ENCODE data around the gene ATRIP. TPM values are rescaled to one million over a fixed set of nuclear protein-coding genes. Genes with fewer than 3 reads are reported as not detected.

Gene ATRIP
- total and polyA plus RNA-seq, 2 donors from 2014 or later = 5.4 to 6.7 TPM

DNA sequence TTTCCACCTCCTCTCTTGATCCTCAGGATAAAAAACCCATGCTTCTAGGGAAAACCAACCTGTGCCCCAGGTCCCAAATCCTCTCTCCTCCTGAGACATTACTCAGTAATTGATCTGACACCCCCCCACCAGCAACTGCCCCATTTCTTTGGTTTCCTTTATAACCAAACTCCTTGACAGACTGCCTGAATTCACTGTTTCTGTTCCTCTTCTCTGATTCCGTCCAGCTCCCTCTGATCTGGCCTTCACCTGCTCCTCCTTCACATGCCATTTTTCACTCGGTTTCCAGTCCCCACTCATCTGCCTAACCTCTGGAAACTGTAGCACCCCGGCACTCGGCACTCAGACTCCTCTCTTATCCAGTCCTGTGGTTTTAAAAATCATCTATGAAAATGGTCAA, 8.7 kb upstream of the ATRIP start:
- no peaks in the 10 kb centered on the region for H3K27me3 ChIP-seq (ENCODE audit: control insufficient read depth, insufficient read depth, low read length)
- TF ChIP-seq, protein P1, sequence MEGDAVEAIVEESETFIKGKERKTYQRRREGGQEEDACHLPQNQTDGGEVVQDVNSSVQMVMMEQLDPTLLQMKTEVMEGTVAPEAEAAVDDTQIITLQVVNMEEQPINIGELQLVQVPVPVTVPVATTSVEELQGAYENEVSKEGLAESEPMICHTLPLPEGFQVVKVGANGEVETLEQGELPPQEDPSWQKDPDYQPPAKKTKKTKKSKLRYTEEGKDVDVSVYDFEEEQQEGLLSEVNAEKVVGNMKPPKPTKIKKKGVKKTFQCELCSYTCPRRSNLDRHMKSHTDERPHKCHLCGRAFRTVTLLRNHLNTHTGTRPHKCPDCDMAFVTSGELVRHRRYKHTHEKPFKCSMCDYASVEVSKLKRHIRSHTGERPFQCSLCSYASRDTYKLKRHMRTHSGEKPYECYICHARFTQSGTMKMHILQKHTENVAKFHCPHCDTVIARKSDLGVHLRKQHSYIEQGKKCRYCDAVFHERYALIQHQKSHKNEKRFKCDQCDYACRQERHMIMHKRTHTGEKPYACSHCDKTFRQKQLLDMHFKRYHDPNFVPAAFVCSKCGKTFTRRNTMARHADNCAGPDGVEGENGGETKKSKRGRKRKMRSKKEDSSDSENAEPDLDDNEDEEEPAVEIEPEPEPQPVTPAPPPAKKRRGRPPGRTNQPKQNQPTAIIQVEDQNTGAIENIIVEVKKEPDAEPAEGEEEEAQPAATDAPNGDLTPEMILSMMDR (IDR thresholded peaks at IDR 0.05; ENCODE audit: borderline replicate concordance, extremely low read depth, insufficient read depth) = no peak
- FAIRE-seq (no peak), DNase-seq (peak in 1 of 5 donors; percentile 32)
- H3K9ac ChIP-seq (ENCODE audit: low read length in 3 of 3) = no peak overlapping the region
- no peak overlapping the region for H3K4me3 ChIP-seq (ENCODE audit: low read length in 3 of 3)
- intact Hi-C loops (cut with DNase I) = loop anchor here (5.0 to 10.0 kb wide), 2 partner anchors 36 to 163 kb away; no protein-coding TSS in a partner anchor
- peaks cover 0 to 10% (median 2%) of the 10 kb centered on the region in 3 donors for H3K36me3 ChIP-seq (ENCODE audit: control insufficient read depth in 2 of 3, insufficient read depth in 3 of 3, low read length in 3 of 3)
- no peak overlapping the region for H3K27ac ChIP-seq (ENCODE audit: low read depth in 2 of 2, low read length in 2 of 2)
- H3K9me3 ChIP-seq (ENCODE audit: control insufficient read depth in 2 of 3, insufficient read depth in 1 of 3, low read length in 3 of 3) = no peaks in the 10 kb centered on the region
- H3K4me1 ChIP-seq (ENCODE audit: control insufficient read depth in 2 of 3, insufficient read depth in 2 of 3, low read depth in 1 of 3, low read length in 3 of 3) = peaks cover 3 to 35% (median 29%) of the 10 kb centered on the region in 3 donors

DNA sequence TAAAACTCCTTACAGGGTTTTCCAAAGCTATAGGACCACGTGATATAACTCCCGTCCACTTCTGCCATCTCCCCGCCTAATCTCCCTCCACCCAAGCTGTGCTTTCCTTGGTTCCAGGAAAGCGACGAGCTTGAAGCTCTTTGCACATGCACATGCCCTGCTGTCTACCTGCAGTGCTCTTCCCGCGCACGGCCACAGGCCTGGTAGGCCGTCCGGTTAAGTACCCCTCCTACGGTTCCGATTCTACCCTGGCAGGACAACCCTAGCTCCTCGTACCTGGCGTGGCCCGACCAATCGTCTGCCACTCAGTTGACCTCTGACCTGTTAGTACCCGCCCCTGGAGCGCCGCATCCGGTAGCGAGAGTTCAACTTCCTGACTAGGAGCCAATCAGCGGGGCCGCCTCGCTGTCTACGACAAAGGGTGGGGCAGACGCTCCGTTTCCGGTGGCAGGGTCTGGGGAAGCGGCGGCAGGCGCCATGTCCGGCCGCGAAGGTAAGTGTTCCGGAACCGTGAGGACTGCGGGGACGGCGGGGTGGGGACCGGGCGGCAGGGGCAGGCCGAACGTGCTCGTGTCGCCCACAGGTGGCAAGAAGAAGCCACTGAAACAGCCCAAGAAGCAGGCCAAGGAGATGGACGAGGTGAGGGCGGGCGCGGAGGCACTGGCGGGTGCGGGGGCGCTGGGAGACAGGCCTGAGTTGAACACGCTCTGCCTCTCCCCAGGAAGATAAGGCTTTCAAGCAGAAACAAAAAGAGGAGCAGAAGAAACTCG, 6.5 kb upstream of the ATRIP start, which contains the start of the genes CCDC51 and TMA7:
TSS of gene CCDC51 (minus strand) at position 300 of the 770 bp plus-strand sequence. CDS start 4,991 bp downstream, outside the sequence.
TSS of gene TMA7 (plus strand) at position 438 of the 770 bp plus-strand sequence. CDS start at position 478, 40 bp downstream.
- DNase-seq (peak; percentile 98 to 99 (median 99)), FAIRE-seq (peak; percentile 98)
- intact Hi-C loops (cut with DNase I) = loop anchor here (5.0 to 10.0 kb wide), 2 partner anchors 38 to 165 kb away; no protein-coding TSS in a partner anchor
- no peaks in the 10 kb centered on the region for H3K27me3 ChIP-seq (ENCODE audit: control insufficient read depth, insufficient read depth, low read length)
- H3K4me1 ChIP-seq (ENCODE audit: control insufficient read depth in 2 of 3, insufficient read depth in 2 of 3, low read depth in 1 of 3, low read length in 3 of 3) = peaks cover 0 to 15% (median 8%) of the 10 kb centered on the region in 3 donors
- TF ChIP-seq, protein P1 (IDR thresholded peaks at IDR 0.05; ENCODE audit: borderline replicate concordance, extremely low read depth, insufficient read depth) = peak; percentile 3
- H3K36me3 ChIP-seq (ENCODE audit: control insufficient read depth in 2 of 3, insufficient read depth in 3 of 3, low read length in 3 of 3) = peaks cover 2 to 12% (median 4%) of the 10 kb centered on the region in 3 donors
- peak within 1 kb of the TSS; percentile 94 to 100 (median 97) for H3K4me3 ChIP-seq (ENCODE audit: low read length in 3 of 3)
- peak within 1 kb of the TSS; percentile 67 to 95 (median 88) for H3K9ac ChIP-seq (ENCODE audit: low read length in 3 of 3)
- H3K9me3 ChIP-seq (ENCODE audit: control insufficient read depth in 2 of 3, insufficient read depth in 1 of 3, low read length in 3 of 3) = no peaks in the 10 kb centered on the region
- H3K27ac ChIP-seq (ENCODE audit: low read depth in 2 of 2, low read length in 2 of 2) = peak within 1 kb of the TSS; percentile 90 to 97

DNA sequence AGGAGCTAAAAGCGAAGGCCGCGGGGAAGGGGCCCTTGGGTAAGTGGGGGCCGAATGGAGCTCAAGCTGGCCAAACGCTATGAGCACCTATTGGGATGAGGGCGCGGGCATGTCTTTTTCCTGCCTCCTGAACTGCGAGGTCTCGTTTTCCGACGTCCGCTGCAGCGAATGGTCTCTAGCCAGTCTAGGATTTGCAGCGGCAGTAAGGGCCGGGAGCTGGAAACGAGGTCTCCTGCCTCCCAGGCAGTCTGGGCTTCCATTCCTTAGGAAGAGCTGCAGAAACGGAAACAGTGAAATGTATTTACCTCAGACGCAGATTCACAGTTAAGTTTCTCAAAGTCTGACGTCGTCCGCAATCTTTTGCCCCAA, 6.0 kb upstream of the ATRIP start:
- H3K36me3 ChIP-seq (ENCODE audit: control insufficient read depth in 2 of 3, insufficient read depth in 3 of 3, low read length in 3 of 3) = peaks cover 2 to 12% (median 4%) of the 10 kb centered on the region in 3 donors
- H3K4me3 ChIP-seq (ENCODE audit: low read length in 3 of 3) = peak overlapping the region; percentile 94 to 100 (median 97)
- TF ChIP-seq, protein P1 (IDR thresholded peaks at IDR 0.05; ENCODE audit: borderline replicate concordance, extremely low read depth, insufficient read depth) = no peak
- peak in 2 of 5 donors; percentile 44 to 66 for DNase-seq
- no peak for FAIRE-seq
- H3K27me3 ChIP-seq (ENCODE audit: control insufficient read depth, insufficient read depth, low read length) = no peaks in the 10 kb centered on the region
- peaks cover 0 to 10% (median 5%) of the 10 kb centered on the region in 3 donors for H3K4me1 ChIP-seq (ENCODE audit: control insufficient read depth in 2 of 3, insufficient read depth in 2 of 3, low read depth in 1 of 3, low read length in 3 of 3)
- intact Hi-C loops (cut with DNase I) = no loop called here
- peak overlapping the region; percentile 90 to 97 for H3K27ac ChIP-seq (ENCODE audit: low read depth in 2 of 2, low read length in 2 of 2)
- H3K9me3 ChIP-seq (ENCODE audit: control insufficient read depth in 2 of 3, insufficient read depth in 1 of 3, low read length in 3 of 3) = no peaks in the 10 kb centered on the region
- peak overlapping the region; percentile 67 to 86 (median 82) for H3K9ac ChIP-seq (ENCODE audit: low read length in 3 of 3)
